GM19324 (cell line): ENCODE results near the gene OSBPL3.

Source experiments
- ATAC-seq: cut with Tn5 transposase; IDR thresholded peaks from one replicate; pipeline ENCODE4 v1.9.1; 2021; ENCODE audit warnings: mild to moderate bottlenecking, moderate library complexity; ENCODE audit not compliant: unreplicated experiment, low FRiP score

The OSBPL3 gene

DNA sequence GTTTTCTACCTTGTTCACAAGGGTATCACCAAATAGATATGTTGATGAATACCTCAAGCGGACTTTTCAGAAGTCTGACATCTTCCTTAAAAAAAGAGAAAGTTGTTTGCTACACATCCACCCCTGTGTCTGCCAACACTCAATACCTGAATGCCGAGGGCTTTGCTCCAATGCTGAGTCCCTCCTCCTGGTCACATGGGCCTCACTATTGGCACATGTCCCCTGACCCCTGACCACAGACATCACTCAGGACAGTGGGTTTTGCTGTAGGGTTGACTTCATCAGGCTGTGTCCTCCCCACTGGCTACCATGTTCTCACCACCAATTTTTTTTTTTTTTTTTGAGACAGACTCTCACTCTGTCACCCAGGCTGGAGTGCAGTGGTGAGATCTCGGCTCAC, 76.4 kb downstream of the OSBPL3 start:
- ATAC-seq = no peak

DNA sequence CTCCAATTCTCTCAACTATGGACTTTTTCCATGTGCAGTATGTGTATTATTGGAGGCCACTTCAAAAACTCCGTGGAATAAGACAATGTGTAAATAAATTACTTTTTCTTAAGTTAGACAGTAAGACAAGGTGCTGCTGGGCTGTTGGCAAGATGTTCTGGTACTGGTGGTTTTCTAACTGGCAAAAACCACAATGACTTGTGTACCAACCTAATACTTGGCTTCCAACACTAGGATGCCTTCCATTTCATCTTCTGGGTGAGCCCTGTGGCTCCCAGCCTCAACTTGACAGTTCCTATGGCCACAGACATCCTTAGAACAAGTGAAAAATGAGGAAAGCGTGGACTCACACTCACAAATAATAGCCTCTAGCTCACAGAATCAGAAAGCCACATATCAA, 77.0 kb downstream of the OSBPL3 start:
- ATAC-seq = no peak

DNA sequence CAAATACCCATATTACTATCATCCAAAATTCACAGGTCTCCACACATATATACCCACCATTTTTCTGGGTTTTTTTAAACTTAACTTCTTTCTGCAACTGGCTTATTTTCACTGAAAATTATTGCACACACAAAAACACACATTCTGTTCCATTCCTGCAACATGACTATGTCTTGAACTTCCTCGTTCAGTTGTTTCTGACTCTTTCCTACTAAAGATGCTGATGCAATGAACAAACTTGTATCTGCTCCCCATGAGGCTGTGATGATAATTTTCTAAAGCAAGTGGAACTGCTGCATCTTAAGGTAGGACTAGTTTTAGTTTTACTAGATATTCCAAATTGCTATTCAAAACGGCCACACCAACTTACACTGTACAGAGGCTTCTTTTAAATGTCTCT, 77.7 kb downstream of the OSBPL3 start:
- no peak for ATAC-seq

DNA sequence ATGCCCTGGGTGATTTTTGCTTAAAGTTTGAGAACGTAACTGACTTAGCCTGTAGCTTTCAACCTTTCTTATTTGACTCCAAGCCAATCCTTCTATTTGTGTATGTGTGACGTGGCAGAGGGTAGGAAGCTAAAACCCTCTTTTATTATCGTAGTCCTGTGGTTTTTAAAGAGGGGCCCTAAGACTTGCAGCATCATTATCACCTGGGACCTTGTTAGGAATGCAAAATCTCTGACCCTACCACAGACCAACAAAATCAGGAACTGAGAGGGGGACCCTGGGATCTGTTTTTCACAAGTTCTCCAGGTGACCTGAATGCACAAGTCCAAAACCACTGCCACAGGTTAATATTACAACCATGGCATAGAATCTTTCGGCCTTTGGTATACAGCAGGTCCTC, 80.1 kb downstream of the OSBPL3 start:
- peak; percentile 69 for ATAC-seq

DNA sequence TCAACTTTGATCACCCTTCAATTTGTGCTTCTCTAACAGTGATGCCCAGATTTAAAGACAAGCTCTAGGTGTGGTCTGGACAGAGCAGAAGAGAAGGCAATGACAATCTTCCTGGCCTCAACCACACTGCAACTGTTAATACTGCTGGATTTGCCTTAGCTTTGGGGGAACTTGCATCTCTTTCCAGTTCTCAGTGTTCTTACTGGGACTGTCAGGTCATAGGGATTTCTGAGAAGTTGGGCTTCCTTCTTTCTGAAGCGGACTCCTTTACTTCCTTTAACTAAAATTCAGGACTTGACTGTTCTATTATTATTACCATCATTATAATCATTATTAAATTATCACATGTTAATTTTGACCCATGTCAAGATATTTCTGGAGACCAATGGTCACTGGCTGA, 80.8 kb downstream of the OSBPL3 start:
- no peak for ATAC-seq

DNA sequence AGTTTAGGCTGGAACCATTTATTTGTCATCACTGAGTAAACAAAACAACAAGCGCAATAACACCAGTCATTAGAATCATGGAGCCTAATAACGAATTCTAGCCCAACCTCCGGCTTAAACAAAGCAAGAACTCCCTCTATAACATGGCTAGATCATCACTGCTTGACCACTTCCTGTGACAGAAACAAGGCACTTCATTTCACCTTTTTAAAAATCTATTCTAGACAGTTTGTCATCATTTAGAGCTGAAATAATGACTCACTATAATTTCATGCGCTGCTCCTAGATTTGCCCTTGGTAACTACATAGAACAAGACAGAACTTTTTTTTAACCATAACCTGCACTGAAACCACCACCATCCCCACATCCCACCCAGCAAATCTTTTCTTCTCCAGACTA, 81.3 kb downstream of the OSBPL3 start:
- ATAC-seq = no peak

DNA sequence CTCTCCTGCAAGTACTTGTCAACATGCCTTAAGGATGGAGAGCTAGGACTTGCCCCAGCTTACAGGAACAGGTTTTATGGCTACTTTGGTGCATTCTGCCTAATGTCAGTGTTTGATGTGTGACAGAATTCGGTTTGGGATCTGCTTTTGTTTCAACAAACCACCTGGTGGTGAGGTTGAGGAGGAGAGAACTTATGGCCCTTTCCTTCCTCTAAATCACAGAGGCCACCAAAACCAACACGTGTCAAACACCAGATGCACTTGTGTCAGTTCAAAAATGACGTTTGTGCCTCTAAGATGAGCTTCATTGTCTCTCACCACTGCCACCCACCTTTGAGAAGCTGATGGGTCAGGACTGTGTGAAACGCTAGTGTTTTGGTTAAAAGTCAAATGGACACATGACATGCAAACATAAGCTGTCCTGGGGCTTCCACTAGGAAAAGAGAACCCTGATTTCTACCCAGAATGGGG, 83.9 kb downstream of the OSBPL3 start:
- peak; percentile 35 for ATAC-seq

DNA sequence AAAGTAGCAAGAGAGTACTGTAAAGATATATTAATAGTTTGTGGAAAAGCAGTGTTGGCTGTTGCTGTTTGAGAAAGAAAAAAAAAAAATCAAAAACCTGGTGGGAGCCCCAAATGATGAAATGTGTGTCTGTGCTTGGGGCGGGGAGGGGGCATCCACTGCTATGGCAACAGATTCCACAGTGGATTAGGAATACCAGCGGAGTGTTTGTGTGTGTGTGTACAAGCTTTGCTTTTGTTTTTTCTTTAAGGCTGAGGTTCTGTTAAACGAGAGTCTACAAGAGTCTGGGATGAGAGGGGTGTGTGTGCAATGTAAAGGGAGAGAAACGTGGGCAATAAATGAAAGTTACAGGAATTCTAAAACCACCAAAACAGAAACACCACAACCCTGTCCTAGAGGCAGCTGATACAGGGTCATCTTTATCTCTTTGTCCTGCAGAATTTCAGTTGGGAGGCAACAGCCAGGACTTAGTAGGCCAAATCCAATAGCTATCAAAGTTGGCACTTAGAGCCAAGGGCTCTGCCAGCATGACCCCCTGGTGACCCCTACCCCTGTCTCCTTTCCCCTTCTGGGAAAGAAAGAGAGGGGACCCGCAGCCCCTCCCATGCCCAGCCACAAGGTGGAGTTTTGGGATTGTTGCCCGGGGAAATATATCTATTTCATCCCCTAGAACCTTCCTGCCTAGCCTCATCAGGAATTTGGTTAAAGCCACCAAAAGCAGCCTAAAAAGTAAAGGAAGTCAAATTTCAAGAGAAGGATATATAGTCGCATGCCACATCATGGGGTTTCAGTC, 85.4 kb downstream of the OSBPL3 start:
- no peak for ATAC-seq

DNA sequence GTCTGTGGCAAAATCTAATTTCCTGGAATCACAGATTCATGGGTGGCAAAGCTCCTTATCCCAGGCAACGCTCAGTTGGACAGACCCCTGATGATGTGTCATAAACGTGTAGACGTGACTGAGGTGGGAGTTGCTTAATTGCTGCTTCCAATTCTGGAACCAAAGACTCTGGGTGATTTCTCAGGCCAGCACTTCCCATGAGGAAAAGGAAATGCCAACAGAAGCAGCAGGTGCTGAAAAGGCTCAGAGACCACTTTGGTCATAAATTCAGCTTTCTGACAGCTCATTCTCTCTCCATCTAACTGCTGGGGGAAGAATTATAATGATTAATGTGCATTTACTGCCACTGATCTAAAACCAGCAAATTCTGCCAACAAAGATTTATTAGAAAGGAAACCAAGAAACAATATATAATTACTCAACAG, 88.7 kb downstream of the OSBPL3 start:
- ATAC-seq = no peak

DNA sequence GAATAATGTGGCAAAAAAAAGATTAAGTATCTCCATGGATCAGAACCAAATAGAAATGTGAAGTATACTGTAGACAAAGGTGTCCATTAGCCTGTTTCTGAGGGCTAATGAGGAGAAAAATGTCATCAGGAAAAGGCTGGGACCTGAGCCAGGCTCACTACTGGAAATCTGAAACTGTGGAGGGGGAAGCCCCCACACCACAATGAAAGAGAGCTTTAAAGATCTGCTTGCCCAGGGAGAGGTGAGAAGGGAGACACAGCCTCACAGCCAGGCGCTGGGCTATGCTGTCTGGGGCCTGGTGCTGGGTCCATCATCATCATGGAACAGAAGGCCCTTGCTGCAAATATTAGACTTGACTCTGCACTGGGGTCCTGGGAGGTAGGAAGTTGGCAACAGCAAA, 90.4 kb downstream of the OSBPL3 start:
- no peak for ATAC-seq

DNA sequence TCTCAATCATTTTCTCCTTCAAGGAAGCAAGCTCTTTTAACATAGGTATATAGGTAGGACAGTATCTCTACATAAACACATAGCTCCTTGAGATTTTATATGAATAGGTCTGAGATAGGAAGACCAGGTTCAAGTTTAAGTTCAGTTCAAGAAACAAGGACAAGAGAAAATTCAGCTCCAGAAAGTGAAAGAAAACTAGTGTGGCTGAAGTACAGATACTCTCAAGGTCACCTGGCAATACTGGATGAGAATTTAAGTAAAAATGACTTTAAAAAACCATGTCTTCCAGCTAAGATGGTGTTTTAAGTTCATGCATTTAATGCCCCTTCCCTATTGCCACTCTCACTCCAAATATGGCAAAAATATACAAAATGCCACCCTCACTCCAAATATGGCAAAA, 91.3 kb downstream of the OSBPL3 start:
- ATAC-seq = no peak

DNA sequence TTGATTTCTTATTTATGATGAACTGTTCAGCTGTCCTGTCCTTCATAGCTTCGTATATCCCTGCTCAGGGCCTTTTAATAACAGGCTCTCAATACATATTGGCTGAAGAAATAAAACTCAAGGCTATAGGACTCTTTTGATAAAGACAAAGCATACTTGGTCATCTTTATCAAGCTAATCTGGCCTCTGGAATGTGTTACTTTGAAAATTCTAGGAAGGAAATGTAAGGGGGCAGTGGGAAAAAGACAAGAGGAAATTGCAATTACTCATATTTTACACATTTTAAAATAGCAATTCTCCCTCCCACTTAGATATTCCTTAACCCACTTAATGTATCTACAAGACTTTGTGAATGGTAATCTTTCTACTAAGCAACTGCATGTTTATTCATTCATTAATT, 94.3 kb downstream of the OSBPL3 start:
- no peak for ATAC-seq

DNA sequence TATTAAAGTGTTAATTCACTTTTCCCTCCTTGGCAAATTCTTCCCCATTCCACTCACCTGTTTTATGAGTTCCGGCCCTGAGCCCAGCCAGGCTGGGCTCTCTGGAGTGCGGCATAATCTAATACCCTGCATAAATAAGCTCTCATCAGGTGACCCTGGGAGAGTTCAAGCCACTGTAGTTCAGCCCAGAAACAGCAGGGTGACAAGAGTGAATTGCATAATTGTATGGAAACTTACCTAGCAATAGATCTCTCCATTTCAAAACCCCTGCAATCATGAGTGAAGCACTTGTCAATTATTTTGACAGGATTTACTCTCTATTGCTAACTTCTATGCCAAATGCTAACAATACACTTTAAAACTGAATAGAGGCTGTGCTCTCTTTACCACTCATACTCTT, 94.7 kb downstream of the OSBPL3 start:
- ATAC-seq = no peak

DNA sequence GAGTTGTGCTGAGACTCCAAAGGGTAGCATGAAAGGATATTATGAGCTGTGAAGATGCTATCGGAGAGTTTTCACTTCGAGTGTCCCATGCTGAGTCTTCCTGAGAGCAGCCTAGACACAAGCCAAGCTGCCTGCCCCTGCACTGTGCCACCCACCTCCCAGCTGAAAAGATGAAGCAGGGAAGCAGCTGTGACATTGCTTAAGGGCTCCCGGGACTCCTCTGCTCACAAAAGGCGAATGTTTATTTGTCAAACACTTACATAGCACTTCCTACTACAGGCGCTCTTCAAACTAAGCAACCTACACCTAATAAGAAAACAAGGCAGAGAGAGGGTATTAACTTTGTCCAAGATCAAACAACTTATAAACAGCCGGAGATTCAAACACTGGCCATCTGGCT, 95.6 kb downstream of the OSBPL3 start:
- ATAC-seq = no peak

DNA sequence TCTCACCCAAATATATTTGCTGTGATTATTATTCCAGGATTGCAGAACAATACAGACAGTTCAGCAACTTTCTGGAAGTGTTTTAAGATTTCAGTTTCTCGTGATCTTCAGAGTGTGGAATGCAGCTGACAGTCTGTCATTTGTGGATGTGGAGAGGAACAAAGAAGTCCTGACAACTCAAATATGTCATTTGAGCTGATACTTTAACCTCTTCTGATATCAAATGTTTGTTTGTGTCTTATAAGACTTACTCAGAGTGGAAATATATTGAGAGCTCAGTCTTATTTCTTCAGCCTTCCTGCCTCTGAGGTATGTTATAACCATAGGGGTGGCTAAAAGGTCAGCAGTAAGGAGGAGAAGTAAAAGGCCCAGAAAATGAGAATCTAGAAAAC, 96.4 kb downstream of the OSBPL3 start:
- no peak for ATAC-seq

DNA sequence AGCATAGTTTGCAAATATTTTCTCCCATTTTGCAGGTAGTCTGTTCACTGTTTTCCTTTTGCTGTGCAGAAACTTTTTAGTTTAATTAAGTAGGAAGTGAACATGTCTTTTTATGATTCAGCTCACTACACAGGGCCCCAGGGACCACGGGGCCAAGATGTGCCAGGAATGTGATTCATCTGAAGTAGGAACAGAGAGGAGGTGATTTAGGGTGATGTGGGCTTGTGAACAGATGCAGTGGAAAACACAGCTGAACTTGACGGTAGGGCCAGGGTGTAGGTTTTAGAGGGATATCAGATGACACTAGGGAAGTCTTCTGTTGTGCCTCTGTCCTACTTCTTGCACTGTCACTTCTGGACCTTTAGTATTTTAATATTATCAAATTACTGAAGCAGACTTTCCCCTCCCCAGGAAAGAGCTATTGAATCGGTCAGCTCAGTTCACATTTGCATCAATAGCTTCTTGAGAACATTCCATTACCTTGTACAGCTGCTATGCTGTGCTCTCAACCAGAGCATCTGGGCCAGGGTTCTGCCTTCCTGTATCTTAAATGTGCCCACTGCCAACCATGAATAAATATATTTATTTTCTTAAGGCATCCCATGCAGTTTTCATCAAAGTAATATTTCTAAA, 96.9 kb downstream of the OSBPL3 start:
- no peak for ATAC-seq

DNA sequence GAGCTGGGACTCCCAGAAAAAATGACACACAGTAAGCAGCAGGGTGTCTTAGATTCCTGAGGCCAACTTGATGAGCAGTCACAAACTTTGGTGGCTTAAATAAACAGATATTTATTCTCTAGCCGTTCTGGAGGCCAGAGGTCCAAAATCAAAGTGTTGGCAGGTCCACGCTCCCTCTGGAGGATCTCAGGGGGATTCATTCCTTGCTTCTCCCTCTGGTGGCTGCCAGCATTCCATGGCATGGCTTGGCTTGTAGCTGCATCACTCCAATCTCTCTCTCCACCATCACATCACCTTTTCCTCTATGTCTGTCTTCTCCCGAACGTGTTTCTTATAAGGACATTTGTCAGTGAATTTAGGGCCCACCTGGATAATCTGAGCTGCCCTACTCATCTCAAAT, 98.4 kb downstream of the OSBPL3 start:
- ATAC-seq = no peak

DNA sequence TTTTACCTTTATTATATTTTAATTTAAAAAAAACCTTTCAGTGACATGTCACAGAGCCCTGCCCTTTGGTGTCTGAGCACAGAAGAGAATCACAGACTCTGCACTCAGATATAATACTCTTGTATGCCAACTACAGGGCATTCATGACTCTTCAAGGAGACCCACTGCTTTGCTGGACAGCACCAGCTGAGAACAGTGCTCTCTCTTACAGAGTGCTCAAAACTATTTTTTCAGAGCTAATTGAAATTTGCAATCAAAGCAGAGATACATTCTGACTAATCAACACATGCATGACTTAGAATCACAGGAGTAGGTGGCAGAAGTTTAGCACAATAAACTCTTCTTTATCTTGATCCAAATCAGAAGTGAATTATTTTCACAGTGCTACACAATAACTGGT, 99.1 kb downstream of the OSBPL3 start:
- ATAC-seq = no peak

DNA sequence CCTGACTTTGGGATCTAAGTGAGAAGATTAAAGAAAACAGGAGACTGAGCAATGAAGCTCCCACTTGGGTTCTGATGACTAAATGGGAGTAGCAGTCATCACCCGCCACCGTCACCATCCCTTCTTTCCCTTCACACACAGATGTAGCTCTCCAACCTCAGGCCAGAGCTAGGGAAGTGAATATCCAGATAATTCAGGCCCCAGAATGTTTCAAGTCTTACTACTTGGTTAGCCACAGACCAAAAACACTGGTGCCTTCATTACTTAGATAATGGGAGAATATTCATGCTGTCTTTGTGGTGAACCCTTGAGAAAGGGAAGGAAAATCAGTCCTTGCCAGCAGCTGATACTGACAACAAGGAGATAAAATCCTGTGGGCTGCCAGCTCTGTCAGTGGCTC, 100.7 kb downstream of the OSBPL3 start:
- ATAC-seq = no peak

DNA sequence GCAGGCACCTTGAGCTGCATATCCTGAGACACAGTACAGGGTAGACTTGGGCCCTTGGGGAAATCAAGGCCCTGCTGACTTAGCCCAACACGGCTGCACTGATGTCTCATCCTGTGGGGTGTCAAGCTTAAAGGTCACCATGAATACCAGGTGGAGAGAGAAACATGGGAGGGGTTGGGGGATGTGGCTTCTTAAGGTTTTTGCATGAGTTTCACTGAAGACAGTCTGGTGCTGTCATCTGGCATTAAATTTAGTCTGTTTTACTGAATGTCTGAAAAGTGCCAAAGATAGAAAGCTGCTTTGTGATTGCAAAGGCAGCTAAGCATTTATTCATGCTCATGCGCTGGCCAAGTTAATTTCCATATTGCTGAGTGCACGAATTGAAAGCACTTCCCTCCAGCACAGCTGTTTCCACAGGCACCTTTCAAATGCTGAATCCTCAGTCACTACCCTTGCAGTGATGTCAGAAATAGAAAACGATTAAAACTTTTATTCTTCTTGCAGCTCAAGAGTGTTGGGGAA, 102.1 kb downstream of the OSBPL3 start:
- peak; percentile 96 for ATAC-seq

DNA sequence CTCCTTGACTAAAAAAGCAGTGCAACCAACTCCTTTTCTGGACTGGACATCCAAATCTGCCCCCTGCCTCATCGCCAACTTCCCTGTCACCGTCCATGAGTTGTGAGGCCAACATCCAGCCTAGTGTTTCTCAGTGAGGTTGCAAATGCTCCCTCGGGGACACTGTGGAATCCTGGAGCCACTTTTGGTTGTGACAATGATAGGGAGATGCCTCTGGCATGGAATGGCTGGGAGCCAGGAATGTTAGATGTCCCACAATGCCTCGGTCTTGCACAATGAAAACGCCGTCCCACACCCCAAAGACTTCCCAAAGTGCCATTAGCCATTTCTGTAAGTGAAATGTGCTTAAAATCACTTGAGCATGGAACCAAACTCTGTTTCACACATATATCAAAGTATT, 105.2 kb downstream of the OSBPL3 start:
- no peak for ATAC-seq

DNA sequence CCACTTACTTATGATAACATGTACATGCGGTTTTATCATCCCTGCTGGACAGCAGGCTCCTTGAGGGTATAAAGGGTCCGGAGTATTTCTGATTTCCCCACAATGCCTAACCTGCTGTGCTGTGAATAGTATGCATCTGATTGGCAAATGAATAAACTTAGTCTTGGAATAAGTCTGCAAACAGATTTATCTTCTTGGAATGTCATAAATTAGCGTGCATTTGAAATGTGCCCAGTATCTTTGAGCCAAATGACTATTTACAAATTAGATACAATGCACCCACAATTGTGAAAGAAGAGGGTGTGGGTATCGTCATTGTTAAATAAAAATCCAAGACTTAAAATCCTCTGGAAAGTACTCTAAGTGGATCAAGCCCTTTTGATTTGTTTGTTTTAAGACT, 106.0 kb downstream of the OSBPL3 start:
- no peak for ATAC-seq
